HG02840 (cell line): ENCODE measurements around the gene PTPRG.

ENCODE experiments used
- ATAC-seq: cut with Tn5 transposase; IDR thresholded peaks from one replicate; pipeline ENCODE4 v1.9.1; 2021; ENCODE audit warnings: mild to moderate bottlenecking, moderate library complexity, moderate number of reproducible peaks; ENCODE audit not compliant: unreplicated experiment, low FRiP score

PTPRG gene

GRCh38 chr3:62184559-62184958 lies 623.2 kb downstream of the PTPRG start:
- ATAC-seq: no peak

- ATAC-seq: no peak
Measured at GRCh38 chr3:62187022-62187431, 625.7 kb downstream of the PTPRG start.

- ATAC-seq: peak; percentile 74
Measured at GRCh38 chr3:62188681-62189375, 627.5 kb downstream of the PTPRG start.

GRCh38 chr3:62189376-62189698 lies 628.0 kb downstream of the PTPRG start:
- ATAC-seq: no peak

- no peak for ATAC-seq
Measured at GRCh38 chr3:62192891-62193290, 631.5 kb downstream of the PTPRG start.

- ATAC-seq: no peak
Measured at GRCh38 chr3:62193586-62194345, 632.4 kb downstream of the PTPRG start.

GRCh38 chr3:62197350-62198012 lies 636.1 kb downstream of the PTPRG start:
- ATAC-seq: no peak

GRCh38 chr3:62199126-62199525 lies 637.8 kb downstream of the PTPRG start:
- no peak for ATAC-seq

GRCh38 chr3:62201438-62202035 lies 640.2 kb downstream of the PTPRG start:
- ATAC-seq: no peak

- no peak for ATAC-seq
Measured at GRCh38 chr3:62203152-62203551, 641.8 kb downstream of the PTPRG start.

- ATAC-seq: no peak
Measured at GRCh38 chr3:62203561-62203960, 642.2 kb downstream of the PTPRG start.

- ATAC-seq: no peak
Measured at GRCh38 chr3:62207197-62207596, 645.8 kb downstream of the PTPRG start.

GRCh38 chr3:62208385-62208784 lies 647.0 kb downstream of the PTPRG start:
- no peak for ATAC-seq

GRCh38 chr3:62209101-62209500 lies 647.7 kb downstream of the PTPRG start:
- no peak for ATAC-seq

GRCh38 chr3:62210011-62210410 lies 648.6 kb downstream of the PTPRG start:
- no peak for ATAC-seq

GRCh38 chr3:62211675-62212429 lies 650.5 kb downstream of the PTPRG start:
- no peak for ATAC-seq

GRCh38 chr3:62214850-62215249 lies 653.5 kb downstream of the PTPRG start:
- ATAC-seq: no peak

- ATAC-seq: no peak
Measured at GRCh38 chr3:62220616-62221015, 659.2 kb downstream of the PTPRG start.

GRCh38 chr3:62225051-62225450 lies 663.7 kb downstream of the PTPRG start:
- no peak for ATAC-seq

- no peak for ATAC-seq
Measured at GRCh38 chr3:62226601-62227339, 665.4 kb downstream of the PTPRG start.
